NCI-H345 (cell line): ENCODE data around the gene BACE2.
A peak's percentile ranks its signal among the peaks of the same experiment; 100 is the strongest.
"Not testable (repeated sequence)": the region's sequence is repeated elsewhere in the genome, so short reads cannot be mapped to it uniquely, and the experiment has no call there.

Experiments
- DNase-seq: peaks from one replicate; lab custom pipeline; 2025; lab: John Stamatoyannopoulos, UW

BACE2 gene

GRCh38 chr21:41277846-41278245 lies 109.9 kb downstream of the BACE2 start:
- DNase-seq: no peak

DNA sequence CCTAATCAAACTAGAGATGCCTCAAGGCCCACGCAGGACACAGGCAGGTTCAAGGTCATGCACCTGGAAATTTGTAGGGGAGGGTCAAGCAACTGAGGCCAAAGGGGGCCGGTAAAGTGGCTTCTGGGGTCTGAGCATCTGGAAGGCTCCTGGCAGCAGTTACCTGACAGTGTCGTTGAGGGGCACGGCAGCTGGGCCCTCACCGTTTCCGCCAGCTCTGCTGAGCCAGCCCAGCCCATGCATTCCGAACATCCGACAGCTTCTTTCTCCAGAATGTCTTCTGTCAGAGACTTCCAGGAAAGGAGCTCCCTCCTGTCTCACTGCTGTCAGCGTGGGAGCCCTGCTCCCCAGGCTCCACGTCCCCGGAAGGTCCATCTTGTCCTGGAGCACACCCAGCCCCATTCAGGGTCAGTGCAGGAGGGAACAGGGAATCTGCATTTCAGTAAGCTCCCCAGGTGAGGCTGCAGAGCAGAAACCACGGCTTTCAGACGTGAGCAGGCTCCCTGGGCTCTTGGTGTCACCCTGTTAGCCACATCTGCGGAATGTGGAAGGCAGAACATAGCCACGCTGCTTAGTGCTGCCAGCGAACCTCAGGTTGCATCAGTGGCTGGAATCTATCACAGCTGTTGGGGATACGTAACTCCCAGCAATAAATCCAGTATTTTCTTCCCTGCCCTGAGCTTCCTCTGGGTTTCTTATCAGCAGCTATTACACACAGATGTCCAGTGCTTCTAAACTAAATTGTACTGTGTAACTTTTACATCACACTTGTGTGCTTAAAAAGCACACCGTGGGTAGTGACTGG lies 112.4 kb downstream of the BACE2 start:
- DNase-seq: no peak

DNA sequence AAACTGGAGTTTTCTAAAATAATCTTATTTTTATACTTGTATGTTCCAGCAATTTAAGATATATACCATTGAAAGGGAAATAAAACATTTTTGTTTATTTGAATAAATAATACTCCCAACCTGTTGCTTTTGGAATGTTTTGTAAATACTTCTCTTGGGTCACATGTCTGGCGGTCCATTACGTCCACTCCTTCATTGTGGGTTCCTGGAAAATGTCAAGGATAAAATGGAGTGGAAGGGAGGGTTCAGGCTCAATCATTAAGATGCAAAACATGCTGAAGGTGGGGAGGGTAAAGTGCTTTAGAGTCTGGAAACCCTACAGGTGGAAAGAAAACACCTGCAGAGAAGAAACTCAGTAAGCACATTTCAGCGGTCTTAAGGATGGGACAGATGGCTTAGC lies 114.5 kb downstream of the BACE2 start:
- DNase-seq: no peak

DNA sequence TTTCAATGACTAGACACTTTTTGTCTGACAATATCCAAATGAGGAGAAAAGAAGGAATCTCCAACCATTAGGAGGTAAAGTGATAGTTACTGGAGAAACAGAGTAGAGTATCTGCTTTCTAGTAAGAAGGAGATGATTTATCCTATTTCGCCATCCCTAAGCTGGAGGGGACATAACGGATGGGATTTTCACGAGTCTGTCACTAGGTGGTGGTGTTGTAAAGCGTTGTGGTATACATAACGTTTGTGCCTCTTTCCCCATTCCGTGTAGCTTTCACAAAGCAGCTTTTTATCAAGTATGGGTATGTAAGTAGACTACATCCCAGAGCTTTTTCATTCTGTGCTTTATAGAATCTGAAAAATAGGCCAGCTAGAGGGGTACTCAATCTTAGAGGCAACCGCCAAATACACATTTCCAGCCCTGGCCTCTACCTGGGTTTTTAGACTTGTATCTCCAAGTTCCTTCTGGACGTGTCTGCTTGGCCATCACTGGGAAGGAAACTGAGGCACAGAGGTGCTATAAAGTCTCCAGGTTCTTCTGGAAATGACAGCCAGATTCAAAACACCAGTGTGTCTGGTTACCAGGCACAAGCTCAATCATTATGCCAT lies 115.4 kb downstream of the BACE2 start:
- peak; percentile 82 for DNase-seq

DNA sequence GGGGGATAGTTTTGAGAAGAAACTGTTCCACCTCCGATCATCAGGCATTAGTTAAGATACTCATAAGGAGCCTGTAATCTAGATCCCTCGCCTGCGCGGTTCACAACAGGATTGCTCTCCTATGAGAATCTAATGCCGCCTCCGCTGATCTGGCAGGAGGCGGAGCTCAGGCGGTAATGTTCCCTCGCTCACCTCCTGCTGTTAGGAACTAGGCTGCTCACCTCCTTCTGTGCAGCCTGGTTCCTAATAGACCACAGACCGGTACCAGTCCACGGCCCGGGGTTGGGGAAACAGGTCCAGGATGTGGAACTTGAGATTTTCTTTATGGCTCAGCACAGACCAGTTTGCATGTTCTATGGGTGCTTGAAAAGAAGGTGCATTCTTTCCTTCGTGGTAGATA lies 121.5 kb downstream of the BACE2 start:
- no peak for DNase-seq

DNA sequence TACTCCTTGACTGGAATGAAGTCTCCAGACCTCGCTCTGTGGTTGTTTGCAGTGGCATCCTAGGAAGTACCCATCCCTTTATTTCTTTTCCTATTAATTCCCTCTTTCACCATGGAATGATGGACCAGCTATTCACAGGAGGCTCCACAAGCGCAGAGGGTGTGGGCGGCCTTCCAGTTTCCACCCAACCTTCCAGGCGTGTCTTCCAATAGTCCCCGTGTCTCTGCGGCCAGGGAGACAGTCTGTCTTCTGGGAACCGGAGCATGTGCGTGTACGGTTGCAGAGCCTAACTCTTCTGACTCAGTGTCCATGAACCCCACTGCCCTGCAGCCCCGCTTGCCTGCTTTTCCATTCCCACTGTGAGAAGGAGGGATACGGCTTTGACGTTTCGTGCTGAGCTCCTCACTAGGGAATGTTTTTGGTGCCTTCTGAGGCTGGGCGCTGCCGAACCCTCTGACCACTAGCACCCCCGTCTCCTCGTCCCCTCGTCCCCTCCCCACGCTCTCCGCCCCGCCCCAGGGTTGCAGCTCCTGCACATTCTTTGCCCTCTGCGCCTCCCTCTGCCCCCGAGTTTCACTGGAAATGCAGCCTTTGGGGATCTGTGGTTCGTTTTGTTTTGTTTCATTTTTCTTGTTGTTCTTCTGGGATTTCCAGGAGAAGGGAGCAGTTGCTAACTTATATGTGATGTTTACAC lies 122.3 kb downstream of the BACE2 start:
- DNase-seq: no peak

DNA sequence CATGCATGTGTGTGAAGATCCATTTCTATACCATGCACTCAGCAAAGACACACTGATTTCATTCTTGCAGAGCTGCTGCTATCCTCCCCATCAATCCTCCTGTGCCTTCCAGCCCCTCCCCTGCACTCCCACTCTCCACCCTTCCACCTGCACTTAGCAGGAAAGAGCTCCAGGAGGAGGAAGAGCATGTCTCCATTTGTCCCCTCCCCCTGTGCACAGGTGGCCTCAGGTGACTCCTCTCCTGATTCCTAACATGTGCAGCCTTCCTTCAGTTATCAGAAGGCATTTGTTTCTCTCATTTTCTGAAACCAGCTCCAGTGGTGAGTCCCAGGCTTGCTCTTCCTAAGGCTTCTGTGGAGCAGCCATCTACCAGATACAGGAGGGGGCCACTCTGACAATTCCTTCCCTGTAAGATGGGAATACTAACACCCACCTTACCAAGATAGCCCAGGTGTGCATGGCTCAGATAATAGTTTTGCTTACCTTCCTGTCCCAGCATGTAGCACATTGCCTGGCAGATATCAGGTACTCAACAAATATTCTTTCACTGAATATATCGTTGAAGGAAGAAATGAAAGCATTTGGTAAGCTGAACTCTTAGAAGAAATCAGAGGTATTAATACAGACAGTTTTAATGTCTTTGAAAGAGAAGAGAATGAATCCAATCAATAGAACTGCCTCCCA lies 126.7 kb downstream of the BACE2 start:
- DNase-seq: peak; percentile 11

DNA sequence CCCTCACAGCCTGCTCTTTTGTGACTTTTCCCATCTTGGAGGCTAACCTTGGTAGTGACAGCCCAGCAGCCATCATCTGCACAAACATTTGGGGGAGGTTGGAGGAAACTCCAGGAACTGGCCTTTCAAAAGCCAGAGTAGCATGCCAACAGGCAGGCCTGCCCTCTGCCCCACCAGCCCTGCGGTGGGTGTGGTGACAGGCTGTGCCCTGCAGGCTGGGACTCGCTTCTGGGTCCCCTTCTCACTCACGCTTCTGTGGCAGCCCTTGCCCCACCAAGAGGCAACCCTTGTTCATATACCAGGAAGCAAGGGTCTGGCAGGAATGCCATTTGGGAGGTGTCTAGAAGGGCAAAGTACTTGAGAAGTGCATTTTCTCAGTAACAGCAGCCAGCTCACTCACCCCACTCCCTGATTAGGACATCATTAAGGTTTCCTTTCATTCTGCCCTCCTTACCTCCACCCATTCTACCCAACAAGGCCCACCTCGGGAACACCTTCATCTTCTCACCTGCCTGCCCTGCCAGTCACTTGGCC lies 127.8 kb downstream of the BACE2 start:
- DNase-seq: no peak

GRCh38 chr21:41302976-41303375 lies 135.0 kb downstream of the BACE2 start:
- DNase-seq: no peak

GRCh38 chr21:41304068-41304720 lies 136.2 kb downstream of the BACE2 start:
- no peak for DNase-seq

DNA sequence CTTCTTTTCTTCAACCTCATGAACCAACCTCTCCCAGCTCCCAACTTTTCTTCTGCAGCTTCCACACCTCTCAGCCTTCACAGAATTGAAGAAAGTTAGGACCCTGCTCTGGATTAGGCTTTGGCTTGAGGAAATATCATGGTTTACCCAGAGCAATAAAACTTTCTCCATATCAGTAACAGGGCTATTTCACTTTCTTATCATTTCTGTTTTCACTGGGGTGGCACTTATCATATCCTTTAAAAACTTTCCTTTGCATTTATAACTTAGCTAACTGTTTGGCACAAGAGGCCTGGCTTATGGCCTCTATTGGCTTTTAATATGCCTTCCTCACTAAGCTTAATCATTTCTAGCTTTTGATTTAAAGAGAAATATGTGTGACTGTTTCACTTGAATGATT lies 139.3 kb downstream of the BACE2 start:
- no peak for DNase-seq

DNA sequence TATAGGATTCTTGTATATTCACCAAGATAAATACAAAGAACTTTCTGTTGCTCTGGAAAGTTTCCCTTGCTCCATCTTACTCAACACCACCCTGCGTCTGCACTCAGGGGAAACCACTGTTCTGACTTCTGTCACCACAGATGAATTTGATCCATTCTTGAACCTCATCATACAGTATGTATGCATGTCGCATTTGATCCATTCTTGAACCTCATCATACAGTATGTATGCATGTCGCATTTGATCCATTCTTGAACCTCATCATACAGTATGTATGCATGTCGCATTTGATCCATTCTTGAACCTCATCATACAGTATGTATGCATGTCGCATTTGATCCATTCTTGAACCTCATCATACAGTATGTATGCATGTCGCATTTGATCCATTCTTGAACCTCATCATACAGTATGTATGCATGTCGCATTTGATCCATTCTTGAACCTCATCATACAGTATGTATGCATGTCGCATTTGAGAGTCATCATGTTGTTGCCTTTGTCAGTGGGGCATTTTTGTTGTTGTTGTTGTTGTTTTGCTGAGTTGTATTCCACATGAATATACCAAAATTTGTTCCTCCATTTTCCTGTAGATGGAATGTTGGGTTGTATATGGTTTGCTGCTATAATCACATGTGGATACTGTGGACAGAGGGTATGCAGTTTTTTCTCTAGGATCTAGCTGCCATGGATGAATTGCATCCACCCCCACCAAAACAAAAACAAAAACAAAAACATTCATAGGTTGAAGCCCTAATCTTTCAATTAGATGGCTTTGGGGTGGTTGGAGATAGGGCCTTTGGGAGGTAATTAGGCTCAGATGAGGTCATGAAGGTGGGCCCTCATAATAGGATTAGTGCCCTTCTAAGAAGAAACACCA lies 145.6 kb downstream of the BACE2 start:
- DNase-seq: not testable (repeated sequence)

GRCh38 chr21:41315726-41316125 lies 147.8 kb downstream of the BACE2 start:
- no peak for DNase-seq

GRCh38 chr21:41316200-41317062 lies 148.5 kb downstream of the BACE2 start, which contains the start of gene FAM3B:
Gene FAM3B (plus strand): TSS chr21:41316801. CDS start chr21:41316880, 79 bp downstream.
- DNase-seq: peak; percentile 76

GRCh38 chr21:41317063-41317392 lies 149.1 kb downstream of the BACE2 start:
- no peak for DNase-seq

DNA sequence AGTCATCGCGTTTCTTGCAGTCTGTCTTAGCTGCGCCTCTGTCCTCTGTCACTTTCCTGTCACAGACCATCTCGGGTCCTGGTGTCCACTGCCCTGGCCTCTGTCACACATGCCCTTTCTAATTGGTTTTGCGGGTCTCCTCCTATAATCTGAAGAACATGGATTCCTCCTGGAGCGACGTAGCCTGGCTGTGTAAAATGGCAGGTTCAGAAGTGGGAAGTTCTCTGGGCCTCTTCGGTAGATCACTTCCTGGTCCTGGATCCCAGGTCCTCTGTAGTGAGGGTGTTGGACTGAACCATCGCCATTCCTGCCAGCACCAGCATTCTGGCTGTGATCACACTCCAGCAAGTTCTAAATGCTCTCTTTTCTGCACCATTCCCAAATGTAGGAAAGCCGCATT lies 149.5 kb downstream of the BACE2 start:
- DNase-seq: peak; percentile 52

GRCh38 chr21:41318218-41318617 lies 150.3 kb downstream of the BACE2 start:
- DNase-seq: peak; percentile 63

GRCh38 chr21:41319273-41319672 lies 151.3 kb downstream of the BACE2 start:
- no peak for DNase-seq

DNA sequence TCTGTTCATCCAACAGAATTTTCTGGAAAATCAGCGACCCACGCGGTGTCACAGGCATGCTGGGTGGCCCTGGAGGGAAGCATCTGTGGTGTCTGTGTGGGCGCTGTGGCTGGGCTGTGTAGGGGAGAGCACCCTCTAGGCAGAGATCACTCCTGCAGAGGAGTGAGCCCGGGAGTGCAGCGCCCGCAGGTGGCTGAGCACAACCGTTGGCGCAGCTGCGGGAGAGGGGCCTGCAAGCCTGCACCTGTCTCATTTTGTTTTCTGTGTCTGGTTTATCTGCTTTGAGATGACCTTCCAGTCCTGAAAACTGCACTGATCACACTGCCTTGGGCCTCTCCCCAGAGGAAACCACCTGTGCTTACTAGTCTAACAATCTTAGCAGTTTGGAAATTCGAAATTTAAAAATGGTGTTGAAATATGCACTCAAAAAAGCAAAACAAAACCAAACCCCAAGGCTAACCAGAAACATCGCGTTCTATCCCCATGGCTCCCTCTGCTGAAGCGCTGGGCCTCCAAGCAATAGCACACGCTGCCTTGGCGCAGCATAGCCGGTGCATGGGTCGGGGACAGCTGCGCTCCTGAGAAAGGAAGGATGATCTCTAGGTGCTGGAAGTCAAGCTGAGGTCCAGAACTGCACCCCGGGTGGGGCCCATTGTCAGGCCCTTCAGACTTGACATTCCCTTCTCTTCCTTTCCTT lies 153.4 kb downstream of the BACE2 start:
- peak; percentile 91 for DNase-seq
